Activated naive CD8-positive, alpha-beta T cell treated with anti-CD3 and anti-CD28 coated beads, Interleukin-2, amount 50 U/mL, for 16 hours (primary cell): ENCODE measurements around the gene UBA1.

Source experiments
- DNase-seq: peaks from one replicate; pipeline ENCODE4 v3.0.0-alpha.2; 2020; ENCODE audit warnings: low read depth, low spot score

The UBA1 gene

DNA sequence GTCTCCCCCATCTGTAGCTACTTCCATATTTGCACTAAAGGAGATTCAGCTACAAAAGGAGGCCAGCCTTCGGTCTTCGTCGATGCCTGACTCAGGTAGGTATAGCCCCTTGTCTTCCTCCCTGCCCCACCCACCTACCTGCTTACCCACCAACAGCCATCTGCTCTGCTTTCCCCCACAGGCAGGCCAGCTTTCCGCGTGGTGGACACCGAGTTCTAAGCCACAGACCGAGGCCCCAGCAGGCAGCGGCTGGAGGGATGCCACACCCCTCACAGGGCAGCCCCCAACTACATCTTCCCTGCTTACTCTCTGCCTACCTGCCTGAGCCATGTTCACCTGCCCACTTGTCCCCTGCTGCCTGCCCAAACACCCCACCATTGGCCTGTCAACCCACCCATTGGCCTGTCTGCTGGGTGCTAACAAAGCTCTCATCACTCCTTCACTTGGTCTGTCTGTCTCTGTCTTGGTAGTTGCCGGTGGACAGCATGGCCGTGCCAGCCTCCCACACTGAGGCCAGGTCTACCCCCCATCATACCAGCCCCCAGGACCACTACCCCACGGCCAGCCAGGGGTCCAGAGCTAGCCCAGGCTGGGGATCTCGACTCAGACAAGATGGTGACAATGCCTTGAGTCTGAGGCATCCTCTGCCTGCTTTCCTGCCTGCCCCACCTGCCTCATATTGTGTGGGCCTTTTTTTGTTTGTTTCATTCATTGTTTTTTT lies 35.1 kb downstream of the UBA1 start:
- no peak for DNase-seq

DNA sequence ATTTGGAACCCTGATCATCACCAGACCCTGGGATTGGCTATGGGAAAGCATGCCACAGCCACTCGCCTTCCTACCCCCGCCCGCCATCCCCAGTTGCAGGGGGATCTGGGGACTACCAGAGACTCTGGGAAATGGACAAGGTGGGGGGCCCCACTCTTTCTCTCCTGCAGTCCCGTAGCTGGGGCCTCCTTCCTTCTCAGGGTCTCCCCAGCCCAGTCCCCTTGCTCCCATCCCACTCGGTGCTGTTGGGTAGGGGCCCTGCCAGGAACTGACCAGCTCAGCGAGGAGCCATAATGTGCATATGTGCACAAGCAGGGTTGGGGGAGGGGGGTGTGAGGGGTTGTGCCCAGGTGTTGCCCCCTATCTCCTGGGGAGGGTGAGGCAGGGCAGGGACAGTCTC lies 35.8 kb downstream of the UBA1 start:
- no peak for DNase-seq

DNA sequence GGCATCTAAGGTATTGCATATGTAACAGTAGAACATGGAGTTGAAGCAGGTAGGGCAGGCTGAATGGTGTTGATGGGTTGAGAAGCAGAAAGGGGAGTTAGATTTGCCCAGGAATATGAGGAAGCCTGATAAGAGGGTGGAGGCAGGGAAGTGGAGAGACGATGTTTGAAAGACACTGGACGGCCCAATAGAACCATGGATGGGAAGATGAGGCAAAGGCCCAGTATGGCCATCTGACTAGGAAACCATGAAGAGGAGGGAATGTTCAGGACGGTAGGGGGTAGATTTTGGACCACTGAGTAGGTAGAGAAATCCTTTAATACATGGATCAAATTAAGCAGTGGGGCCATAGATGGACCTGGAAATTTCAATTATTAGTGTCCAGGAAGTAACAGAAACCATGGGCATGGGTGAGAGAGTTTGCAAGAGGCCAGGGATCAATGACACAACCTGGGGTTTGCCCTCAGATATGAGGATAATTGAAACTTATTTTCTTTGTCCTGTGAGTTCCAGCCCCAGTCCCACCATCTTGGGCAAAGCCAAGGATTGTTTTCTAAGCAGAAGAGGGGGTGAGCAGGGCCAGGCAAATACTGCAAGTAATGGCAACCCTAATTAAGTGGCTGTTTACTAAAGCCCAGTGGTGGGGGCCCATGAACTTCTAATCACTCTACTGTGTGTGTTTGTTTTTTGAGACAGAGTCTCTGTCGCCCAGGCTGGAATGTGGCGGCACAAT lies 36.7 kb downstream of the UBA1 start:
- no peak for DNase-seq

DNA sequence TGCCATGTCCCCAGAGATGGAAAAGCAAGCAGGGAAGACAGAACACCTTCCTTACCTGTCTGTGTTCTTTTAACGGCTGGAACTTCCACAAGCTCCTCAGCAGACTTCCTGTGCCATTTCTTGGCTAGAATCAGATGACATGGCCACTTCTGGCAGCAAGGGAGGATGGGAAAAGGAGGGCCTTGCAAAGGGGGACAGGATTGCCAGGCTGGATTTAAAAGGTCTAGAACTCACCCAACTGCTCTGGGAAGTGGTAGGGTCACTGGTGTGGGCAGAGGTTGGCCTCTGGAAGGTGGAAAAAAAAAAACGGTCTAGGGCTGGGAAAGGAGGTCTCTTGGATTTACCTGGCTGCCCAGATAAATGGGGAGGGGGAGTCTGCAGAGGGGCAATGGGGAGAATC lies 37.5 kb downstream of the UBA1 start:
- no peak for DNase-seq

DNA sequence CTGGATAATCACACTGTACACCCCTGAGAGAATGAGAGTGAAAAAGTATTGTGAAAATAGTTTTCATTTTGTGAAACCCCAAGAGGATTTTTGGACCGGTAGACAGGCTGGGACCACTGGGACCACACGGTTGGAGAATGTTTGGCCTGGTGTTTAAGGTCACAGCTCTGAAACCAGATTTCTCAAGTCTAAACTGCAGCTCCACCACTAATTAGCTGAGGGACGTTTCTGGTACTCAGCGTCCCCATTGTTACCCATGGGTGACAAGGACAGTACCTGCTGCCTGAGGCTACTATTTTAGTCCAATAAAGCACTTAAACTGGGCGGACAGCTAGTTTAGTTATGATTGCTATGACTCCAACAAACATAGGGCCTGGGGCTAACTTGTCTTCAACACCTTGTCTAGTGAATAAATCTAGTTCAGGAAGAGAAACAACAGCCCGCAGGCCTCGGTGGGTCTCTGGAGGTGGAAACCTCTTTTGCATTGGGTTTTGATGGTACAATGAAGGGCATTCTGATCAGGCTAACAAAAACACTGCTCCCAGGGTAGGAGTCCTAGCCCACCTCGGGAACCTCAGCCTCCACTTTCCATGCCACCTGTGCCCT lies 38.7 kb downstream of the UBA1 start:
- DNase-seq = no peak

DNA sequence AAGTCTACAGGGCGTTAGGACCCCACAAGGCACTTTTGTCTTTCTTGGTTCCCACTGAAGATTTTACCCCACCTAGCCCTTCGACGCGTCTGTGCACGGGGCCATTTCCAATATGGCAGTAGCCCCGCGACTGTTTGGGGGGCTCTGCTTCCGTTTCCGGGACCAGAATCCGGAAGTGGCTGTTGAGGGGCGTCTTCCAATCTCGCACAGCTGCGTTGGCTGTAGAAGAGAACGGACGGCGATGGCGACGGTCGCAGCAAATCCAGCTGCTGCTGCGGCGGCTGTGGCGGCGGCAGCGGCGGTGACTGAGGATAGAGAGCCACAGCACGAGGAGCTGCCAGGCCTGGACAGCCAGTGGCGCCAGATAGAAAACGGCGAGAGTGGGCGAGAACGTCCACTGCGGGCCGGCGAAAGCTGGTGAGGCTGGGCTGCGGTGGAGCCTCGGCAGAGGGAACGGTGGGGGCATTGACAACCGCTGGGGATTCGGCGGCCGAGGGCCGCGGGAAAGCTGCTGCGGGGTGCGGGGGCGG lies 39.2 kb downstream of the UBA1 start, which contains the start of gene USP11:
TSS of gene USP11 (plus strand) at position 207 of the 530 bp plus-strand sequence. CDS start at position 242, 35 bp downstream.
- DNase-seq = peak; percentile 29

DNA sequence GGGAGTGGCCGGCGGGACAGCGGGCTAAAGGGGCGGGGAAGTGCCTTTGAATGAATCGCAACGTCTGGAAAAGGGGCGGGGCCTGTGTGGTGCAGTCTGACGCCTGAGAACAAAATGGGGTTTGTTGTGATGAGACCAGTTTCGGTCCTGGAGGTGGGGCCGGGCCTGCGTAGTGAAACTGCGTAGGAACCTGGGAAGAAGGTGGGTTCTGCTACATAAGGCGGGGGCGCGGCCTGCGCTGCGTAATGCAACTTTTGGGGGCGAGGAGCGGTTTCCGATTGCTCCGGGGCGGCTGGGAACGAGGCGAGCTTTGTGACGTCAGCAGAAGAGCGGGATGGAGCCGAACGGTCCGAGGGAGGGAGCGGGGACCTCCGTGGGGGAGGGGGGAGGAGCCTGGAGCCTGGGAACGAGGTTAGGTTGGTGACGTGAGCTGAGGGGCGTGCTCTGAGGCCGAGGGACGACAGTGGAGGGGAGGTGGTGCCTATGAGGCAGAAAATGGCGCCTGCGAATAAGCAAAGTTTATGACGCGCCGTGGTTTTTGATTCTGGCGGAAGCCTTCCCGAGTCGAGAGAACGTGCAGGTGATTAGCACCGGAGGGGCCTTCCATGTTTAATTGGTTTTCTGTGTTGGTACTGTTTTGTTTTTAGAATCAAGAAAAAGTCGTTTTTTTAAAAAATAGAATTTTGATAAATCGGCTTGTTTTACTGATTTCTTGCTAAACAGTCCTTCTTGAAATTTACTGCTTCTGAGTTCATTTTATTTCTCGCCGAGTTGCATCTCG lies 39.9 kb downstream of the UBA1 start:
- DNase-seq = peak; percentile 83

DNA sequence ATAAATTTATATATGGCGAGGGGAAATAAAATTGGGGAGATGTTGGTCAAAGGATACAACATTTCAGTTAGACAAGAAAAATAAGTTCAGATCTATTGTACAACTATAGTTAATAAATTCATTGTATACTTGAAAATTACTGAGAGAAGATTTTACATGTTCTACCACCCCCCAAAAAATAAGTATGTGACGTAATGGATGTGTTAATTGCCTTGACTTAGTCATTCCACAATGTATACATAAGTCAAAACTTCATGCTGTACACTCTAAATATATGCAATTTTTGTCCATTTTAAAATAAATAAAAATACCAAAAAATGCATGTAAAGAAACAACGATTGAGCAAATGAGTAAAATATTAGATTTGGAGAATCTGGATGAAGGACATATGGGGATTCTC lies 41.0 kb downstream of the UBA1 start:
- no peak for DNase-seq

DNA sequence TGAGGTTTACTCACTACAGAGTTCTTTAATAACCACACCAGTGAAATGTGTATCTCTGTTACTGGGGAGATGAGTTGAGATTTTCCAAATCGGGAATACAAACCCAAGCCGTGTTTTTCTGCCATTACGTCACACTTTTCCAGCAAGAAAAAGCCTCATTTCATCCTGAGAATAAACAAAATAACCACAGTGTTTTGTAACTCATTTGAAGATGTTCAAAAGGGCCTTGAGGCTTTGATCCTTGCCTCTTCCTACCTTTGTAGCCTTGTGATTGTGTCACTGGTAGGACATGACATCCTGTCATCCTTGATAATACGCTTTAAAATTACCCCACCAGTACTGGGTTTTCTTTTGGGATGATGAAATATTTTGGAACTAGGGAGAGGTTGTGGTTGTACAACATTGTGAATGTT lies 42.1 kb downstream of the UBA1 start:
- DNase-seq = no peak

DNA sequence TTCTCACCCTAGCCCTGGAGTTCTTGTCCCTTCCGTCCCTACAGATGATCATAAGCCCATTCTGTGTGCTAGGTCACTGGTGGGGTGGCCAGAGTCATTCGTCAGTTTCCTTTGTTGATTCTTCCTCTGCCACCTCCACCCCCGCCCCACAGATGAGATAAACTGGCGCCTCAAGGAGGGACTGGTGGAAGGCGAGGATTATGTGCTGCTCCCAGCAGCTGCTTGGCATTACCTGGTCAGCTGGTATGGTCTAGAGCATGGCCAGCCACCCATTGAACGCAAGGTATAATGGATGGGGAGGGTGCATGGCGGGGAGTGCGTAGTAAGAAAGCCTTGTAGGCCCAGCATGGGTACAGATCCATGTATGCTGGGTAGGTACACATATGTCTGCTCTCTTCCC lies 45.6 kb downstream of the UBA1 start:
- no peak for DNase-seq

DNA sequence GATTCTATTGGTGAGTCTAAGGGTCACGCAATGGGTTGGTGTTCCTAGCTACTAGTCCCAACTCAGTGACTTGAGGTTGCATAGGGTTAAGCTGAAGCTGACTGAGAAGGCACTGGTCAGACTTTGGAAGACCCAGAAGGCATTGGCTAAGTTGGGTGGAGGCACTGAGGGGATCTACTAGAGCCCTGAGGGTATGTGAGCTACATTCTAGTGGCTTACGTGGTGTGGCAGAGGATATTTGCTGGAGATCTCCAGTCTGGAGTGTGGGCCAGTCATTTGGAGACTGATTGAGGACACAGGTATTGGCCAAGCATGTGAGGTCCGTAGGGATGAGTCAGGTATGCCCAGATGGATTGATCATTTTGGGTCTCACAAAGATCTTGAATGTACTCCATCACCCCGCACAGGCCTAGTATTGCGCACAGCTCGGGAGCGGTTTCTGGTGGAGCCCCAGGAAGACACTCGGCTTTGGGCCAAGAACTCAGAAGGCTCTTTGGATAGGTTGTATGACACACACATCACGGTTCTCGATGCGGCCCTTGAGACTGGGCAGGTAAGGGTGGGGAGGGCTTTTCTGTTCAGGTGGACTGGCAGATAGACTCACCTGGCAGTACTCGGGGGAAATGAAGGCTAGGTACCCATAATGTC lies 46.4 kb downstream of the UBA1 start:
- DNase-seq = no peak

DNA sequence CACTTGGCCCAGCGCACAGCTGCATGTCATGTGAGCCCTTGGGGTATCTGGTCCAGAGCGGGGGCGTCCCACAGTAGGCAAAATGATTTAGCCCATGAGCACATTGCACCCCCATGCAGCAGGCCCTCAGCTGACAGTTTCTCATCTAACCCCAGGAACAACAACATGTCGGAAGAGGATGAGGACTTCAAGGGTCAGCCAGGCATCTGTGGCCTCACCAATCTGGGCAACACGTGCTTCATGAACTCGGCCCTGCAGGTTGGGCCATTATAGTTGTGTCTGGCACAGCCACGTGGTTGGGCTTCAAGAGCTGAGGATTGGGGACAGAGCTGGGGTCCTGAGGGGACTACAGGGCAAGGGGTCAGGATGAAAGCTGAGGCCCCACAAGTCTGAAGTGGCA lies 47.0 kb downstream of the UBA1 start:
- DNase-seq = no peak

DNA sequence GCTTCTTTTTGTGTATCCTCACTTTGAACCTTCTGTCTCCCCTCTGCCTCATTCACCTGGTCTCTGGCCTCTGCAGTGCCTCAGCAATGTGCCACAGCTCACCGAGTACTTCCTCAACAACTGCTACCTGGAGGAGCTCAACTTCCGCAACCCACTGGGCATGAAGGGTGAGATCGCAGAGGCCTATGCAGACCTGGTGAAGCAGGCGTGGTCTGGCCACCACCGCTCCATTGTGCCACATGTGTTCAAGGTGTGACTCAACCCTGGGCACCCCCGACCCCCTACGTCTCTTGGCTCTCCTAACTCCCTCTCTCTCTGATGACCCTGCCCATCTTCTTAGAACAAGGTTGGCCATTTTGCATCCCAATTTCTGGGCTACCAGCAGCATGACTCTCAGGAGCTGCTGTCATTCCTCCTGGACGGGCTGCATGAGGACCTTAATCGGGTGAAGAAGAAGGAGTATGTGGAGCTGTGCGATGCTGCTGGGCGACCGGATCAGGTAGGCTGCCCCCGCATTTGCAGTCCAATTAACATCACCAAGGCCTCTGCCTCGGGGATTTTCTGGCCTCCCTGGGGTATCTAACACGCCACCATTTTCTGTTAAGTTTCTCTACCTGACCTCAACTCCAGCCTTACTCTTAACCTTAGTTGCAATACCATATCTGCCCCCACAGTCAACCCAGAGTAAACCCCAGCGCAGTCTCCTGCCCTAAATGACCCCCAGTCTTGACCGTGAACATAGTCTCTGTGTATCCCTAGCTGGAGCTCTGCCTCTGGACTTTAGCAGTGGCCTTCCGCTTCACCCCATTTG lies 47.8 kb downstream of the UBA1 start:
- DNase-seq = no peak

DNA sequence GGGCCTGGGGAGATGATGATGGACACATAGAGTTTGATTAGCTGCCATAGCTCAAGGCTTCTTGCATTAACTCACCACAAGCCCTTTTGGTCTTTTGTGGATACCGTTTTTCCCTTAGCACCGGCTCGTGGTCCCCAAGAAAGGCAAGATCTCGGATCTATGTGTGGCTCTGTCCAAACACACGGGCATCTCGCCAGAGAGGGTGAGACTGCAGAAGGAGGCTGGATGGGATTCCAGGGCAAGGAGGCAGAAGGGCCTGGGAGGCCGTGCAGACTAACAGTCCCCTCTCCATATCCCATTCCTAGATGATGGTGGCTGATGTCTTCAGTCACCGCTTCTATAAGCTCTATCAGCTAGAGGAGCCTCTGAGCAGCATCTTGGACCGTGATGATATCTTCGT lies 48.7 kb downstream of the UBA1 start:
- DNase-seq = no peak

DNA sequence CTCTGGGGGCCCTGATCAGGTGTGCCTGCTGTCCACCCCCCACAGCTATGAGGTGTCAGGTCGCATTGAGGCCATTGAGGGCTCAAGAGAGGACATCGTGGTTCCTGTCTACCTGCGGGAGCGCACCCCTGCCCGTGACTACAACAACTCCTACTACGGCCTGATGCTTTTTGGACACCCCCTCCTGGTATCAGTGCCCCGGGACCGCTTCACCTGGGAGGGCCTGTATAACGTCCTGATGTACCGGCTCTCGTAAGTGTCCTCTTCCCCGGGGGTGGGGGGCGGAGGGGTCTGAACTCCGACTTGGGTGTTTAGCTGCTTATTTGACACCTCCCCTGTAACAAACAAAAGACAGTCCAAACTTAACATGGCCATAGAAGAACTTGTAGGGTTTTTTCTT lies 49.7 kb downstream of the UBA1 start:
- DNase-seq = no peak

DNA sequence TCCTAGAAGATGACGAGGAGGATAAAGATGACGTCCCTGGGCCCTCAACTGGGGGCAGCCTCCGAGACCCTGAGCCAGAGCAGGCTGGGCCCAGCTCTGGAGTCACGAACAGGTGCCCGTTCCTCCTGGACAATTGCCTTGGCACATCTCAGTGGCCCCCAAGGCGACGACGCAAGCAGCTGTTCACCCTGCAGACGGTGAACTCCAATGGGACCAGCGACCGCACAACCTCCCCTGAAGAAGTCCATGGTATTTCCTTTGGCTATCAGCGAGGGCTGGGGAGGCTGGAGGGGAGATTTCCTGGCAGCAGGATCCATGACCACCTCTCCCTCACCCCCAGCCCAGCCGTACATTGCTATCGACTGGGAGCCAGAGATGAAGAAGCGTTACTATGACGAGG lies 51.0 kb downstream of the UBA1 start:
- DNase-seq = no peak

DNA sequence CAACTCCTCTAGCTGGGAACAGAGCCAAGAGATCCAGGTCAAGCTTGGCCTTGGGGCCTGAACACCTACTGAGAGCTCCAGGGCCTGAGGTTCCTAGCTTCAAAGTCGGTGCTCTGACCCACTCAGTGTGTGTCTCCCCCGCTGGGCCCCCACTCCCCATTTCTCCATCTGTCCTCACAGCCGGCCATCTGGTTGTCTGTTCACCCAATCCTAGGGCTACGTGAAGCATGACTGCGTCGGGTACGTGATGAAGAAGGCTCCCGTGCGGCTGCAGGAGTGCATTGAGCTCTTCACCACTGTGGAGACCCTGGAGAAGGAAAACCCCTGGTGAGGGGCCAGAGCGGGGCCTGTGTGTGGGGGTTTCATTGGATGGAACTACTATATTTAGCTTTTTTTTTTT lies 51.5 kb downstream of the UBA1 start:
- DNase-seq = no peak

DNA sequence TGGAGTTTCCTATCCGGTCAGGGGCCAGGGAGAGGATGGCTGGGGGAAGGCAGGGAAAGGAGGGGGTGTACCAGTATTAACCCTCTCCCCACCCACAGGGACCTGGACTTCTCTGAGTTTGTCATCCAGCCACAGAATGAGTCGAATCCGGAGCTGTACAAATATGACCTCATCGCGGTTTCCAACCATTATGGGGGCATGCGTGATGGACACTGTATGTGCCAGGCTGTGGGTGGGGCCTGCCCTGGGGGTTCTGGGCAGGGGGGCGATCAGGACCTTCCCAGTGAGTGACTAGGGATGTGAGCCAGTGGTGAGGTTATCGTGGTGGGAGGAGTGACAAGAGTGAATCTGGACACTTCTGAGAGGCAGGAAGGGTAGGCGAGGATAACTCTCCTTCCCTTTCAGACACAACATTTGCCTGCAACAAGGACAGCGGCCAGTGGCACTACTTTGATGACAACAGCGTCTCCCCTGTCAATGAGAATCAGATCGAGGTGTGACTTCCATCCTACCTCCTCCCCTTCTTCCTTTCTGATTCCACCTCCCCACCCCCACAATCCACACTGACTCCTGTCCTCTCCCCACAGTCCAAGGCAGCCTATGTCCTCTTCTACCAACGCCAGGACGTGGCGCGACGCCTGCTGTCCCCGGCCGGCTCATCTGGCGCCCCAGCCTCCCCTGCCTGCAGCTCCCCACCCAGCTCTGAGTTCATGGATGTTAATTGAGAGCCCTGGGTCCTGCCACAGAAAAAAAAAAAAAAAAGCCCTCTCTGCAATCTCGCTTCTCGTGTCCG lies 53.8 kb downstream of the UBA1 start:
- no peak for DNase-seq

DNA sequence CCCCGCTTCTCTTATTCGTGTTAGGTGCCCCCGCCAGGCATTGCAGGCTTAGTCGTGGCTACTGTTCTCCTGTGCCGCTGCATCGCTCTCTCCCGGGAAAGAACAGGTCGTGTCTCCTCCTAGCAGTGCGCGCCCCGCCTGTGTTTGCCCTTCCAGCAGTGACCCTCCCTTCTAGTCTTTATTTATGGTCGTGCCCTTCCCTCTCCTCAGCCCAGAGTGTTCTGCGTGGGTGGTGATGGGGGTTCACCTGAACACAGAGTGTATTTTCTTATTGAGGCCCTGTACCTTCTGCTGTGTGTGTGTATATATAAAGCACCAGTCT lies 54.3 kb downstream of the UBA1 start:
- no peak for DNase-seq

DNA sequence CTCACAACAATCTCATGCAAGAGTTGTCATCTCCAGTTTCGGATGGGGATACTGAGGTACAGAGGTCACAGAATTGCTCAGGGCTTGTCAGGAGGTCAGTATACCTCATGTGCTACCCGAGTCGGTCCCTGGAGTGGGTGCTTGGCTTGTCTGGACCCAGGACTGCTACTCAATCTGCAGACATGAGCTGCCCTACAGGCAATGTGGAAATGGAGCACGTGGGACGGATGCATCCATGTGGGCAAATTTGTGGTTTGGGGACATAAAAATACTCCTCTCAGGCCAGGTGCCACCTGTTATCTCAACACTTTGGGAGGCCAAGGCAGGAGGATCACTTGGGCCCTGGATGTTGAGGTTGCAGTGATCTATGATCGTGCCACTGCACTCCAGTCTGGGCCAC lies 54.9 kb downstream of the UBA1 start:
- DNase-seq = no peak
